Measurements from ENCODE around the gene SLC26A6.

SLC26A6 gene

DNA sequence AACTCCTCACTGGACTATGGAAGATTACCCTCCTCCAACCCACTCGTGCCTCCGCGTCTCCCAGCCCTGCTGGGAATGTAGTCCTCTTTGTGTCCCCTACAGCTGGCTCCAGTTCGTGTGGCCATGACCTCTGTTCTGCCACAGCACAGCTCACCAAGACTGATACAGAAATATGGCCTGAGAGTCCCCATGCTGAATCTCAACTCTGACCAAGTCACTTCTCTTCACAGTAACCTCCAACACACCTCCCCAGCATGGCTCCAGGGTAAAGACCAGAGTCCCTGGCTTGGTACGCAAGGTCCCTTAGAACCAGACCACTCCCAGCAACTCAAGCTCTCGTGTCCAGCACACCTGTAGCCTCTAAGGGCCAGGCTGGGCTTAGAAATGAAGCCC is 37.9 kb downstream of the SLC26A6 start:
- DNase-seq: no peak

DNA sequence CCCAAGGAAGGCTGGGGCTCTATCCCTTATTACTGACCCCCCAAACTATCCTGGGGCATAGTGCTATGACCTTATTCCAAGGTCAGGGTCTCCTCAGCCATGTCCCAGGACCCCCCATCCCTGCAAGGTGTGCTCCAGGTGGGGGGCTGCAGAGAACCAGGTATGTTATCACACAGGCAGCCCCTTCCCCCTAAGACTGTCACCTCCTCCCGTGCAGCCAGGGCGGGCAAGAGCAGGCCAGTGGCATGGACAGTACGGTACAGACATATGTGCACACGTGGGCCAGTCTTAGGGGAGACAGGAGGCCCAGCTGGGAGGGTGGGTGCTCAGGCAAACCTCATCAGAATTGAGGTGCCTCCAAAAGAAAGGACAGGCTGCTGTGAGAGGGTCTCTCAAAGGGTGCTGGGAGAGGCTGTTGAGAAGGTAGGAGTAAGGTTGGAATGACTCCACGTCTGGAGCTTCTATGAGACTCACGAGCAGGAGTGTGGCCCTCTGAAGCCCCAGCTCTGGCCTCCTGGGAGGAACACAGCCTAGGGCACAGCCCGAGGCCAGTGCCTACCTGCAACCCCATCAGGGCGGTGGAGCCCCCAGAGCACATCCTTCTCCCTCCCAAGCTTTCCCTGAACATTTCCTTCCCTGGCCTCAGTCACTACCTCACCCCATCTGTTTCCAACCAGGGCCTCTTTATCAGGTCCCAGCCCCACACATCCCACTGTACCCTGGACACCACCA is 38.4 kb downstream of the SLC26A6 start:
- no peak for DNase-seq

DNA sequence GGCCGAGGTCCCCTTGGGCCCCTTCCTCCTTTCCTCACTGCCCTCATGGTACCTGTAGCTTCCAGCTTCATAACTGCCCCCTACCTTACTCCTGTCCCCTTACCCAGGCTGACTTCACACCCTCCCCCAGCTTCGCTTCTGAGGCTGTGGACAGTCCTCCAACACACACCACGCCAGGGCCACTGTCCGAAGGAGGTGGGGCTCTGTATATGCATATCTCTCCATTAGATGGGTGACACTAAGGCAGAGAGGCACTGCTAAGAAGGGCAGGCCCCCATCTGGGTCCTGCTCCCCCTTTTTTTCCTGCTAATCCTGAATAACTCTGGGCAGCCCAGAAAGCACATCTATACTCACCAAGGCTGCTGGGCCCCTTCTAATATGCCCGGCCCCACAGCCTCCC is 39.1 kb downstream of the SLC26A6 start:
- no peak for DNase-seq

DNA sequence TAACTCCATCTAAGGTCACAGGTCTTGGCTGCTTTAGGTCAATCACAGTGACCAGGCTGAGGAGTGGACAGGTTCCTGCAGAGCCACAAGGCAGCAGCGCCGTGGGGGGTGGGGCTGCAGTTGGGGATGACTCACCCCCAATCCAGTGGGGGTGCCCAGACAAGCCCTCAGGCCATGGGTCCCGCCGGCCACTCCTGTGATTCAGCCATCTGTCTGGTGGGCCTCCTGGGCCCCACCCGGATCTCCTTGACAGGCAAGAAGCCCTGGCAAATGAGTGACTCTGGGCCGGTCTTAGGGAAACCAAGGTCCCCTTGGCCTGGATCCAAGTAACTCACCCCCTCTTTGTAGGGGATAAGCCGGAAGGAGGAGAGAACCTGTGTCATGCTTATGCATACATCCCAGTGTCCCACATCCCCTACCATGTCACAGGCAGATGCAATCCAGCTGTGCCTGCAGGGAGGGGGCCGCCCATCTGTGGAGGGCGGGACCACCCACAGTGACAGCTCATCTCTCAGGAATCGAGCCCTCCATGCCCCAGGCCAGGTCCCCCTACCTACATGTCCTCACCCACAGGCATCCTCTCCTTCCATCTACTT is 39.6 kb downstream of the SLC26A6 start:
- no peak for DNase-seq

DNA sequence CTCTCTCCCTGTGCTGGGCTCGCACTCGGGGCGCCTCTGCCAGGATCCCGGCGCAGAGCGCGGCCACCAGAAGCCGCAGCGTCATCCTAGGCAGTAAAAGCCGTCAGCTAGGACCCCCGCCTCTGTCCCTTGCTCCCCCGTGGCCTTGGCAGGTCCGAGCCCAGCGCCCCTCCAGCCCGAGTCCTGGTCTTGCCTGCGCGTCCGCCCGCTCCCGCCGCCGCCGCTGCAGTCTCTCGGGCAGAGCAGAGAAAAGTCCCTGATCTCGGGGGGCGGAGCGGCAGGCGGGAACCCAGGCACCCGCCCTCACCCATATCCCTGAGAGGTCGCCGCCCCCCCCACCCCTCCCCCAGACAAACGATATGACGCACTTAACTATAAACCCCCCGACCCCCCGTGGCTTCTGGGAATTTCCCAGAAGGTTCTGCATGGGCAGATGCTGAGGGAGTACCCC is 40.2 kb downstream of the SLC26A6 start, which contains the start of gene COL7A1:
Gene COL7A1, minus strand, starts transcription at position 255 of the 451 bp plus-strand sequence. Its CDS starts 170 bp downstream, at position 85.
- DNase-seq: no peak

DNA sequence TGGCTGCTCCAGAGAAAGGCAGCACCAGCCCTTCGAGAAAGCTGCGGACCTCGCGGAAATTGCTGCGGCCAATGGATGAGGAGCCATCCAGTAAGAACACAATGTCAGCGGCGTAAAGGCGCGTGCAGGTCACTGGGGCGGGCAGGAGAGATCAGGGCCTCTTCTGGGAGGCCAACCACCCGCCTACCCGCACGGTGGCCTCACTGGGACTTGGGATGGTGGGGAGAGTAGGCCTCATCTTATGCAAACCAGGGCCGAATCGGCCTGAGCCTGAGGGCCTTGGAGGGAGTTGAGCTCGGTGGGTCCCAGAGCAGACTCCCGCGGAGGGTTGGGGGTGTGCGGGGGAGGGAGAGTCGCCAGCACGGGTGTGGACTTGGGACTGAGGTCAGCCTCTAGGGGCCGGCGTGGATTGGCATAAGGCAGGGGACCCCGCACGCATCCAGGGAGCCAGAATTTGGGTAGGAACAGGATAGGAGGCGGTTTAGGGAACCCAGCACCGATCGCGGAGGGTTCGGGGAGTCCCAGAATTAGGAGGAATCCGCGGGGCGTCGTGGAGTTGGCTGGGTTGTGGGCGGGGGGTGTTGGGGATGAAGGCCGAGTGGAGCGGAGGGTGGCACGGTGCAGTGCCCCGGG is 40.7 kb downstream of the SLC26A6 start:
- no peak for DNase-seq

DNA sequence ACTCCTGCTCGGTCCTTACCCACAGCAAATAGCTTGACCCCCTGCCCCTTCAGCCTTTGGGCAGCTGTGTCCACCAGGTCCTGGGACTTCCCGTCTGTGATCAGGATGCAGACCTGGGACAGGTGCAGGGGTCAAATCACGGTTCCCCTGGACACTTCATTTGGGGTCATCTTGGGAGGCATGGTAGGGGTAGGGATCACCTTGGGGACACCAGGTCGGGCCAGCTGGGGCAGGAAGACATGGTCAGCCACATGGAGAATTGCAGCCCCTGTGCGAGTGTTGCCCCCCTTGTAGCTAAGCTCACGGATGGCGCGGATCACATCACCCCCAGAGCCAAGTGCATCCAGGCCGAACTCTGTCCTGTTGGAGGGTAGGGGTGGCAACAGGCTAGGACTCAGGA is 41.9 kb downstream of the SLC26A6 start:
- no peak for DNase-seq

DNA sequence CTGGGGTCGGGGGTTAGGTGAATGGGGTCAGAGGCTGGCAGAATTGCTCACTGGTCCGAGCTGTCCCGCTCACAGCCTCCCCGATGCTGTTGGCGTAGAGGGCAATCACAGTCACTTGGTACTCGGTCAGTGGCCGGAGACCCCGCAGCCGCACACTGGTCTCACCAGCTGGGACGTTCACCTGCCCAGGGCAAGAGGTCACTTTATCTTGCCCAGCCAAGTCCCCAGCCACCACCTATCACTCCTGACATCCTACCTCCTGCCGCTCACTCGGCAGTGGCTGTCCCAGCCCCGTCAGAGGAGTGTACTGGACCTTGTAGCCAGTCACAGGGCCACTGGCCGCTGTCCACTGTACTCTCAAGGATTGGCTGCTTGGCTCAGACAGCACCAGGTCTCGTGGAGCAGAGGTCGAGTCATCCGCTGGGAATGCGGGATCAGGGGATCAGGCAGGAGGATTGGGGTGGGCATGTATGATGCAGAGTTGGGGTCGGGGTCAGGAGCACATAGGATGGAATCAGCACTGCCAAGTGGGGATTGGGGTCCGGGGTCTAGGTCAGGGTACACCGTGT is 42.7 kb downstream of the SLC26A6 start:
- DNase-seq: no peak

DNA sequence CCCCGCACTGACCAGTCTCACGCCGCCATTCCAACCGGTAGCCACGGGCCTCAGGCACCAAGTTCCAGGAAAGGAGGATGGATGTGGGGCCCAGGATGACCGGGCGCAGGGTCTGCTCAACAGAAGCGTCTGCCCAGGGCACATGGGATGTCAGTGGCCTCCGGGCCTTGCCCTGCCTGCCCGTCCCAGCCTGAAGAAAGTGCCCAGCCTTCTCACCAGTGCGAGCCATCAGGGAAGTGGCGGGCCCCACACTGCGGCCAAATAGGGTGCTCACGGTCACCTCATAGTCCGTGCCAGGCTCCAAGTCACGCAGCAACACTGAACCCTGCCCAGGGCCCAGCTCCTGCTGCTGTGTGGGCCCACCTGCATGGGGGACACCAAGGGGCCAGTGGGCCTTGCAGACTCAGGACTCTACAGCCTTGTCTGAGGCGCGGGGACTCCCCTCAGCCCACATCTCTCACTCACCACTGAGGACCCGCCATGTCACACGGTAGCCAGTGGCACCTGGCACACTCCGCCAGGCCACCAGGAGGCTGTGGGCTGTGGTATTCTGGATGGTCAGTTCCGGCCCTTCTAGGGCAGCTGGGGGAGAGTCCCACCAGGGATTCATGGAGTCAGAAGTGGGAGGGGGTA is 43.3 kb downstream of the SLC26A6 start:
- DNase-seq: no peak

DNA sequence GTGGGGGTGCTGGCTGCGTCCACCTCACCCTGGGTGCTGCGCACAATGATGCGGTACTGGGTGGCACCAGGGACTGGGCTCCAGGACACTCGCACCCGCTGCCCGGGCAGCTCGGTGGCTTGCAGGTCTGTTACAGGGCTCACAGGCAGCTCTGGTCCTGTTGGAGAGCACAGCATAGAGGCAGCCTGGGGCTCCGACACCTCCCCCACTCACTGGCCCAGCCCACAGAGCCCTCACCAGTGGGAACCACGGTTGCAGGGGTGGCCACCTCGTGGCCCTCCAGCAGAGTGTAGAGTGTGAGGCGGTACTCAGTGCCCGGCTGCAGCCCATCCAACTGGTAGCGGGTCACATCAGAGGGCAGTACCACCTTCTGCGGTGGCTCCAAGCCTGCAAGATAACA is 43.8 kb downstream of the SLC26A6 start:
- no peak for DNase-seq

DNA sequence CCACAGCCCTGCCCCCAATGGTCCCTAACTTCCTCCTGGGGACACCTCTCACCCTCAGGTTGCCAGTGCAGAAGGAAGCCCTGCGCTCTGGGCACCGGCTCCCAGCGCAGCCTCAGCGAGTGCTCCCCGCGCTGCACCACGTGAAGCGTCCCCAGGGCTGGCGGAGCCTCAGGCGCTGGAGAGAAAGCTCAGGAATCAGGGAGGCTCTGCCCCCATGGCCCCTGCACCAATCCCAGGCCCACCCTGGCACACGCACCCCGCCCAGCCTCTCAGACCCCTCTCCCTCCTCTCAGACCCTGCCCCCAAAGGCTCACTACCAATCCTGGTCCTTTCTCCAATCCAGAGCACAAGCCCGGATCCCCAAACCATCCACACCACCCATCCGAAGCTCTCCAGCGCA is 47.0 kb downstream of the SLC26A6 start:
- DNase-seq: no peak

DNA sequence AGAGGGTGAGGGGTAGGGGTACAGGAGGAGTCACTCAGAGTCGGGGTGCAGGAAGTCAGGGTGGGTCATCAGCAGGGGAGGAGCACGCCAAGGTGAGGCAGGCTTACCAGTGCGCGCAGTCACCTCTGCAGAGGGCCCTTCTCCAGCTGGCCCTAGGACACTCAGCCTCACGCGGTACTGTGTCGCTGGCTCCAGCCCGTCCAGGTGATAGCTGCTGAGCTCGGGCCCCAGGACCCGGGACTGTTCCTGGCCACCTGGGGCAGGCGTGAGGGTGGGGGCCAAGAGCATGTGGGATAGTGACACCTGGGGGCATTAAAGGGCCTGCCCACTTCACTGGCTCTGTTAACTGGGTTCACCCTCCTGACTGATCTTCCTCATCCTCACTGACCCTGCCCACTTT is 47.6 kb downstream of the SLC26A6 start:
- no peak for DNase-seq

DNA sequence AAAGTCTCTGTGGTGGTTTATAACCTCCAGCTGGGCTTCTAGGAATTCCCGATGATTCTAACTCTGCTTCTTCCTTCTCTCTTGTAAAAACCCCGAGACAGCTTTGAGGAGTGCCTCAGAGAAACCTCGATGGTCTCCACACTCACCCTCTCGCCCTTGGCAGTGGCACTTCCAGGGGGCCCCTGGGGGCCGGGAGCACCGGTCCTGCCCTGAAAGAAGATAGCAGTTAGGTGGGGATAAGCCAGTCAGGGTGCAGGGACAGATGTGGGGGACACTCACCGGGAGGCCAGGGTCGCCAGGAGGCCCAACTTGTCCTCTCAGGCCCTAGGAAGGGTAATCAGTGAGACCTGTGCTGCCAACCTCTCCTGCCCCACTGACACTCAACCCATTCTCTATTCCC is 49.9 kb downstream of the SLC26A6 start:
- no peak for DNase-seq

DNA sequence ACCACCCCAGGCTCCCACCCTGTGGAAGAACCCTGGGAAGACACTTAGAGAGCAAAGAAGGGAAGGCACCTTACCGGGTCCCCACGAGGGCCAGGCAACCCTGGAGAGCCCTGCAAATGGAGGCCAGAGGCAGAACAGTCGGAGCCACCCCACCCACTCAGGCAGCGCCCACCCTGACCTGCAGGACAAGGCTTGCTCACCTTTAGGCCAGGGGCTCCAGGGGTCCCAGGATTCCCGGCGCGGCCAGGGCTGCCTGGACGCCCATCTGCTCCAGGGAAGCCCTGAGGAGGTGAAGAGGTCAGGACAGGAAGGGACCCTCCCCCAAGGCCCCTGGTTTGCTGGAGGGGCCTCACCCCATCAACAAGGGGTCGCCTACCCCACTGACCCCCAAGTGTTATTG is 50.4 kb downstream of the SLC26A6 start:
- no peak for DNase-seq

DNA sequence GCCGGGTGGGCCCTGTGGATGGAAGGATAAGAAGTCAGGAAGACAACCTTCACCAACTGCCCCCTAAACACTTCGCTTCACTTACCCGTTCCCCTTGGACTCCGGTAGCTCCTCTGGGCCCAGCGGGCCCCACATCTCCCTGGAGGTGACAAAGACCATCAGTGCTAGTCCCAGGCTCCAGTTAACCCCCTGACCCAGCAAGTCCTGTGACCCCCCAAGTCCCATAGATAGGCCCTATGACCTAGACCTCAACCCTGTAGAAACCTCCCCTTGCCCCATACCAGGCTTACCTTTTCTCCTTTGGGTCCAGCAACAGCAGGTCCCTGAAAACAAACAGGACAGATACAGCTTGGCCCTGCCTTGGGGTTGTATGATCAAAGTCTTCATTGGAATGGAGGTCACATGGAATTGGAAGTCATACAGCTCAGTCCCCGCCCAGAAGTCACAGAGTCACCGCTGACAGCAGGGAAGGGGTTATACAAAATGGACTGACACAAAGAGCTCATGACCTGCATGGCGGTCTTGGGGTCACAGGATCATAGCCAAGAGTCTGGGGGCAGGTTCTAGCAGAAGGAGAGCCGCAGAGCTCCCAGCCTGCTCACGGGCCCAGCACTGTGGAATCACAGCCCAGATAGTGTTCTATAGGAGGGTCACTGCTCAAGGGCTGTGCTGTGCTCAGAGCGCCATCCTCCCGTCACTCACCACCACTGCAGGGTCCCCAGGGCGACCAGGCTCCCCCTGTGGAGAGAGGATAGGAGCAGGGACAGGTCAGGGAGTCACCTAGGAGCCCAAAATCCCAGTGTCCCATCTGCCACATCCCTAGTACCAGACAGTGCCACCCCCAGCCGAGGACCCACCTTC is 53.4 kb downstream of the SLC26A6 start:
- DNase-seq: no peak

DNA sequence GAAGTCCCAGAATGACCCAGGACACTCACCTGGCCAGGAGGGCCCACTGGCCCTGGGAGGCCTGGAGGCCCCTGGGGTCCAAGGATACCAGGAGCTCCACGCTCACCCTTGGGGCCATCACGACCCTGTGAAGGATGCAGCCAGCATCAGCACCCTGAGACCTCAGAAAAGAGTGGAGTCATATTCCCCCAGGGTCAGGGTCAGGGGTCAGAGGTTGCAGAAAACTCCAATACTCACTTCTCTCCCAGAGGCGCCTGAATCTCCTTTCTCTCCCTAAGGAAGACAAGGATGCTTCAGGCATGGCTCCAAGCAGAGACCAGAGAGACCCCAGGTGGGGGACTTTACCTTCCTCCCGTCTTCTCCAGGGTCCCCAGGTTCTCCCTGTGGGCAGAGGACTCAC is 58.6 kb downstream of the SLC26A6 start:
- DNase-seq: no peak

Measured in activated CD4-positive, alpha-beta T cell treated with anti-CD3 and anti-CD28 coated beads, Interleukin-2, amount 50 U/mL, for 1 hour (primary cell).